ENCODE measurements around the gene WDR70. TPM values are rescaled to one million over a fixed set of nuclear protein-coding genes. Genes with fewer than 3 reads are reported as not detected.

Gene WDR70
- total RNA-seq, 1 experiment from 2014 or later, result 35.0 TPM

DNA sequence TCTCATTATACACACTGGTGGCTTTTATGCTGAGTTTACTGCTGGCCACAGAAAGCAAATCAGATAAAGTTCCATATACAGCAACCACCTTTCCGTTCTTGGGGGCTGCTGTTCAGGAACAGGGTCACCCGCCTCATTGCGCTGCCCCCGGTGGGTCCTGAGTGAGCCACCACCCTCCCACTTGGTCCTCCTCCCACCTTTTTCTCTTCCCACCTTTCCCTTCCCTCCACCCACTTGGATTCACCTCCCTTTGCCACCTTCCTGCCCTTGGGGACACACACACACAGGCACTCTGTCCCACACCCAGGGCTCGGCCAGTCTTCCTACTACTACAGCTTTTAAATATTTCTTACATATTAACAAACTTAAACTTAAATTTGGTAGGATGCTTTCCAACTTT lies 127.6 kb downstream of the WDR70 start:
- CTCF ChIA-PET, result no interaction called here
- no peak overlapping the region for H3K27ac Mint-ChIP-seq
- ATAC-seq (peak; percentile 60), DNase-seq (ENCODE audit: low spot score) (peak; percentile 13)
- POLR2A ChIA-PET, result no interaction called here
- no peaks in the 10 kb centered on the region for H3K27me3 Mint-ChIP-seq (ENCODE audit: low read depth)
- peaks cover 8% of the 10 kb centered on the region for H3K4me1 Mint-ChIP-seq
- no peak for TF ChIP-seq SP1 (CRISPR knock-in tag; conservative IDR thresholded peaks at IDR 0.05)
- TF ChIP-seq ZNF138 (CRISPR knock-in tag; conservative IDR thresholded peaks at IDR 0.05), result no peak
- TF ChIP-seq, protein P1, sequence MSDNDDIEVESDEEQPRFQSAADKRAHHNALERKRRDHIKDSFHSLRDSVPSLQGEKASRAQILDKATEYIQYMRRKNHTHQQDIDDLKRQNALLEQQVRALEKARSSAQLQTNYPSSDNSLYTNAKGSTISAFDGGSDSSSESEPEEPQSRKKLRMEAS (CRISPR knock-in tag; IDR thresholded peaks at IDR 0.05), result no peak
- peaks cover 2% of the 10 kb centered on the region; the same call in 1 of the 2 replicates for H3K36me3 Mint-ChIP-seq
- H3K4me3 Mint-ChIP-seq, result no peak overlapping the region
- H3K9me3 Mint-ChIP-seq, result peaks cover 8% of the 10 kb centered on the region

DNA sequence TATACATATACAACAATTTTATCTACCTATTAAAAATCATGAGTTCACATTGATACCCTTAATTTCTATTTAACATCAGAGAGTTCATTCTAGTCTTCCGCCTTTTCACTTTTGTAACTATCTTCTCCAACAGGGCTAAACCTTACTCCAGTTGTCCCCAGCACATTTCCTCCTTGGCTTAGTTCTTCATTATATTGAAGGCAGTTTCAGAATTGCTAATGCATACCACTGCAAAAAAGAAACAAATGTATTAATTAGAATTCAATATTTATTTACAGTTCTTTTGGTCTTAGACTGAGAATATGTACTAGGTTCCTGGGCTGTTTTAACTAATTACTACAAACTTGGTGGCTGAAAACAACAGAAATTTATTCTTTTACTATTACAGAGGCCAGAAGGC lies 132.5 kb downstream of the WDR70 start:
- Mint-ChIP-seq H3K4me3 (no peak overlapping the region), H3K27ac (no peak overlapping the region), H3K4me1 (no peaks in the 10 kb centered on the region), H3K36me3 (no peaks in the 10 kb centered on the region), H3K9me3 (no peaks in the 10 kb centered on the region), H3K27me3 (ENCODE audit: low read depth) (no peaks in the 10 kb centered on the region)
- CTCF ChIA-PET, result no interaction called here
- DNase-seq (ENCODE audit: low spot score) (no peak), ATAC-seq (no peak)
- TF ChIP-seq, protein P2, sequence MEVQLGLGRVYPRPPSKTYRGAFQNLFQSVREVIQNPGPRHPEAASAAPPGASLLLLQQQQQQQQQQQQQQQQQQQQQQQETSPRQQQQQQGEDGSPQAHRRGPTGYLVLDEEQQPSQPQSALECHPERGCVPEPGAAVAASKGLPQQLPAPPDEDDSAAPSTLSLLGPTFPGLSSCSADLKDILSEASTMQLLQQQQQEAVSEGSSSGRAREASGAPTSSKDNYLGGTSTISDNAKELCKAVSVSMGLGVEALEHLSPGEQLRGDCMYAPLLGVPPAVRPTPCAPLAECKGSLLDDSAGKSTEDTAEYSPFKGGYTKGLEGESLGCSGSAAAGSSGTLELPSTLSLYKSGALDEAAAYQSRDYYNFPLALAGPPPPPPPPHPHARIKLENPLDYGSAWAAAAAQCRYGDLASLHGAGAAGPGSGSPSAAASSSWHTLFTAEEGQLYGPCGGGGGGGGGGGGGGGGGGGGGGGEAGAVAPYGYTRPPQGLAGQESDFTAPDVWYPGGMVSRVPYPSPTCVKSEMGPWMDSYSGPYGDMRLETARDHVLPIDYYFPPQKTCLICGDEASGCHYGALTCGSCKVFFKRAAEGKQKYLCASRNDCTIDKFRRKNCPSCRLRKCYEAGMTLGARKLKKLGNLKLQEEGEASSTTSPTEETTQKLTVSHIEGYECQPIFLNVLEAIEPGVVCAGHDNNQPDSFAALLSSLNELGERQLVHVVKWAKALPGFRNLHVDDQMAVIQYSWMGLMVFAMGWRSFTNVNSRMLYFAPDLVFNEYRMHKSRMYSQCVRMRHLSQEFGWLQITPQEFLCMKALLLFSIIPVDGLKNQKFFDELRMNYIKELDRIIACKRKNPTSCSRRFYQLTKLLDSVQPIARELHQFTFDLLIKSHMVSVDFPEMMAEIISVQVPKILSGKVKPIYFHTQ (CRISPR knock-in tag; IDR thresholded peaks at IDR 0.05), result no peak
- TF ChIP-seq TP53 (CRISPR knock-in tag; IDR thresholded peaks at IDR 0.05), result no peak
- no peak for TF ChIP-seq IRF2 (CRISPR knock-in tag; IDR thresholded peaks at IDR 0.05; ENCODE audit: borderline replicate concordance, low read depth)
- TF ChIP-seq, protein P3, sequence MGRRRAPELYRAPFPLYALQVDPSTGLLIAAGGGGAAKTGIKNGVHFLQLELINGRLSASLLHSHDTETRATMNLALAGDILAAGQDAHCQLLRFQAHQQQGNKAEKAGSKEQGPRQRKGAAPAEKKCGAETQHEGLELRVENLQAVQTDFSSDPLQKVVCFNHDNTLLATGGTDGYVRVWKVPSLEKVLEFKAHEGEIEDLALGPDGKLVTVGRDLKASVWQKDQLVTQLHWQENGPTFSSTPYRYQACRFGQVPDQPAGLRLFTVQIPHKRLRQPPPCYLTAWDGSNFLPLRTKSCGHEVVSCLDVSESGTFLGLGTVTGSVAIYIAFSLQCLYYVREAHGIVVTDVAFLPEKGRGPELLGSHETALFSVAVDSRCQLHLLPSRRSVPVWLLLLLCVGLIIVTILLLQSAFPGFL (CRISPR knock-in tag; IDR thresholded peaks at IDR 0.05; ENCODE audit: borderline replicate concordance), result no peak
- TF ChIP-seq ETV6 (CRISPR knock-in tag; IDR thresholded peaks at IDR 0.05), result no peak
- no peak for TF ChIP-seq SMAD3 (CRISPR knock-in tag; IDR thresholded peaks at IDR 0.05; ENCODE audit: borderline replicate concordance)
- no peak for TF ChIP-seq ZBTB21 (CRISPR knock-in tag; IDR thresholded peaks at IDR 0.05; ENCODE audit: borderline replicate concordance)
- no peak for TF ChIP-seq CREM (CRISPR knock-in tag; IDR thresholded peaks at IDR 0.05)
- no peak for TF ChIP-seq ZNF121 (CRISPR knock-in tag; IDR thresholded peaks at IDR 0.05)
- no peak for TF ChIP-seq ZNF232 (CRISPR knock-in tag; IDR thresholded peaks at IDR 0.05)
- TF ChIP-seq, protein P4, sequence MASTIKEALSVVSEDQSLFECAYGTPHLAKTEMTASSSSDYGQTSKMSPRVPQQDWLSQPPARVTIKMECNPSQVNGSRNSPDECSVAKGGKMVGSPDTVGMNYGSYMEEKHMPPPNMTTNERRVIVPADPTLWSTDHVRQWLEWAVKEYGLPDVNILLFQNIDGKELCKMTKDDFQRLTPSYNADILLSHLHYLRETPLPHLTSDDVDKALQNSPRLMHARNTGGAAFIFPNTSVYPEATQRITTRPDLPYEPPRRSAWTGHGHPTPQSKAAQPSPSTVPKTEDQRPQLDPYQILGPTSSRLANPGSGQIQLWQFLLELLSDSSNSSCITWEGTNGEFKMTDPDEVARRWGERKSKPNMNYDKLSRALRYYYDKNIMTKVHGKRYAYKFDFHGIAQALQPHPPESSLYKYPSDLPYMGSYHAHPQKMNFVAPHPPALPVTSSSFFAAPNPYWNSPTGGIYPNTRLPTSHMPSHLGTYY (CRISPR knock-in tag; IDR thresholded peaks at IDR 0.05), result no peak
- TF ChIP-seq, protein P5, sequence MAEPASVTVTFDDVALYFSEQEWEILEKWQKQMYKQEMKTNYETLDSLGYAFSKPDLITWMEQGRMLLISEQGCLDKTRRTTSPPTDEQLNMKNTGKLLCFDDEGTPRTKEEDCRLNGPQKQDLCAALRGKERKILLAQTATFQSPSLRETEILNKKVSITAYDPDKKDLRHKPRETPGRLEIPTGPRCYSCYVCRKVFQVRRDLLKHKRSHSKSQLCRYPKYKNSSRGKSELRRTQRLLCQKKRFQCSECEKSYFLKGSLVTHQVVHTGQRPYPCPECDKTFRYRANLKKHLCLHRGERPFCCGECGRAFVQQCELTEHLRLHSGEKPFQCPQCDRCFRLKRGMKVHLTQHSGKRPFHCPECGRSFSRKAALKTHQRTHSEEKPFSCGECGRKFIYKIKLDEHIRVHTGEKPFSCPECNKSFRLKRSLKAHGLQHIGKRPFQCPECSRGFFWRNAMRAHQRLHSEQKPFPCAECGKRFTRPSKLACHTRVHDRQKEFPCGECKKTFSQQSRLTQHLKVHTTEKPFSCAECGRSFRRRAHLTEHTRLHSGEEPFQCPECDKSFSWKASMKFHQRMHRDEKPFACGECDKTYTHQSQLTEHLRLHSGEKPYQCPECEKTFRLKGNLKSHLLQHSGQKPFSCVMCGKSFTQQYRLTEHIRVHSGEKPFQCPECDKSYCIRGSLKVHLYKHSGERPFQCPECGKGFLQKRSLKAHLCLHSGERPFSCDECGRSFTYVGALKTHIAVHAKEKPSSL (CRISPR knock-in tag; conservative IDR thresholded peaks at IDR 0.05), result no peak
- TF ChIP-seq FOXJ3 (CRISPR knock-in tag; IDR thresholded peaks at IDR 0.05; ENCODE audit: borderline replicate concordance), result no peak
- no peak for TF ChIP-seq SOX15 (CRISPR knock-in tag; IDR thresholded peaks at IDR 0.05)
- POLR2A ChIA-PET, result no interaction called here

Data from WTC11 (cell line).